COLO668 (cell line): Measurements from ENCODE around the gene CNTNAP2.

ENCODE experiments used
- DNase-seq: peaks from one replicate; lab custom pipeline; 2025; ENCODE audit not compliant: unreplicated experiment; lab: John Stamatoyannopoulos, UW

The CNTNAP2 gene

GRCh38 chr7:148337995-148338747, 2221.6 kb downstream of the CNTNAP2 start:
- DNase-seq = no peak

DNA sequence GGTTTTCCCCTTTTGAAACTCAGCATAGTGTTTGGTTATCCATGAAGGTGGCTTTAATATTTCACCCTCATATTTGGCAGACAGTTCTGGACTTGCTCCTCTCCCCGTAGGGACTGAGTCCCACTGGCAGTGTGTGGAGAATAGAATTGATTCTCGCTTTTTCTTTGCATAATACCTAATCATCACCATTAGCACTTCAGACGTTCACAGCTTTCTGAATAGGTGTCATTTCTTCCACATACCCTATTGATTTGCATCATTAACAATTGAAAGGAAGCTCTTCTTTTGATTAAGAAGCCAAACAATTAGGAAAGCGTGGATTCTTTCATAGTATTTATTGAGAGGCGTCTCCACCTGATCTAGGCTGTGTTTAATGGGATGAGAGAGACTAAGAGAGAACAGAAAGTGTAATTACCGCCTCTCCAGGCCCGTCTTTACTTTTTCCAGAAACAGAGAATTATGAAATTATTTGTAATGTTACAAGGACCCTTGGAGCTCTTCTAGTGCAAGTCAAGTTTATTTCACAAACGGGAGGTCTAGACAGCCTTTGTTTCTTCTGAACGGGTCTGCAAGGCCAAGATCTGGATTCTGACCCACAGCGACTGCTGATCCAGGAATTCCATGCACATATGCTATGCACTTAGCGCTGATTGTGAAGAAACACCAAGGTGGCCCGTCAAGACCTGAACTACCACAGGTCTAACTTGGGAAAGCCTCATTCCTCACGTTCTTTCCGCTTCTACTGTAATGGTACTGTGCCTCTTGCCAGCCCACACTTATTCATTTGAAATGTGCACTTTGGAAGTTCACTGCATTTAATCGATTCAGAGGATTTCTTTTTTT, 2224.1 kb downstream of the CNTNAP2 start:
- no peak for DNase-seq

GRCh38 chr7:148344406-148344805, 2227.8 kb downstream of the CNTNAP2 start:
- no peak for DNase-seq

DNA sequence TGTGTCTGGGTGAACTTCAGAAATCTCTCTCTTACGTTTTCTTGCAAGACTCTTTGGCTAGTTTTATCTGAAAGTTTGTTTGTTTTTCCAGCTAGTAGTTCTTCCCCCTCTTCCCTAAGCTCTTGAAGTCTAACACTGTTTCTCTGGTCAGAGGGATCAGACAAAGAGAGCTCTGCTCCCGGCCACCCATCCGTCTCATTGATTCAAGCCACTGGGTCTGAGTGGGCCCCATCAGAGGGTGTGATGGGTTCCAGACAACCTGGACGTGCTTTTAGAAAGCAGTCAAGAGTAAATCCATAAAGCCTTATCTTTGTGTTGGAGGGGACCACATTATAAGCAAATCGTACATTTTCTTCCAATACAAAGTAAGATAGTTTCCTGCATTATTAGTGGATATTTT, 2231.4 kb downstream of the CNTNAP2 start:
- no peak for DNase-seq

DNA sequence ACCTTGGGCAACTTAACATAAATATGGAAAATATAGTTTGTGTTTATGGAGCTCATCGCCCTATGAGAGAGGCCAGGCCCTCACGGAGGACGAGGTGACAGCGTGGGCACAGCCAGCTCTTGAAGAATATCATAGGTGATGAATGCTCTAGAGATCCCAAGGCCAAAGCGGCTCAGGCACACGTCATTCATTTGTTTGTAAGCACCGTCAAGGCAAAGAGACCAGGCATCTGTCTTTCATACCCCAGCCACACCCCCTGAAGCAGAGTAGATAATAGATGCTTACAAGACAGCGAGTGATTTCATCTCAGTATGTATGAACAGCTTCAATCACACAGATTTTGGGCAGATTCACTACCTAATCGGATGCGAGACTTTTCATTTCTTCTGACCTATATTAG, 2231.9 kb downstream of the CNTNAP2 start:
- DNase-seq = no peak

- no peak for DNase-seq
Observed at GRCh38 chr7:148356303-148356702, 2239.7 kb downstream of the CNTNAP2 start.

- DNase-seq = no peak
Observed at GRCh38 chr7:148362541-148362940, 2245.9 kb downstream of the CNTNAP2 start.

- DNase-seq = no peak
Observed at GRCh38 chr7:148367731-148368475, 2251.3 kb downstream of the CNTNAP2 start.

DNA sequence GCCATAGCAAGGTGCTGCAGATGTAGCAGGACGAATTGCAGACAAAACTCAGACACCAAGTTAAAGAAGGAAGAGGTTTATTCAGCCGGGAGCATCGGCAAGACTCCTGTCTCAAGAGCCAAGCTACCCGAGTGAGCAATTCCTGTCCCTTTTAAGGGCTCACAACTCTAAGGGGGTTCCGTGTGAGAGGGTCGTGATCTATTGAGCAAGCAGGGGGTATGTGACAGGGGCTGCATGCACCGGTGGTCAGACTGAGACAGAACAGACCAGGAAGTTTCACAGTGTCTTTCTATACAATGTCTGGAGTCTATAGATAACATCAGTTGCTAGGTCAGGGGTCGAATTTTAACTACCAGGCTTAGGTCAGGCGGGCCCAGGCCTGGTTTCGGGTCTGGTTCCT, 2252.0 kb downstream of the CNTNAP2 start:
- DNase-seq = no peak

GRCh38 chr7:148371280-148371937, 2254.8 kb downstream of the CNTNAP2 start:
- no peak for DNase-seq

- no peak for DNase-seq
Observed at GRCh38 chr7:148374396-148375259, 2258.0 kb downstream of the CNTNAP2 start.

DNA sequence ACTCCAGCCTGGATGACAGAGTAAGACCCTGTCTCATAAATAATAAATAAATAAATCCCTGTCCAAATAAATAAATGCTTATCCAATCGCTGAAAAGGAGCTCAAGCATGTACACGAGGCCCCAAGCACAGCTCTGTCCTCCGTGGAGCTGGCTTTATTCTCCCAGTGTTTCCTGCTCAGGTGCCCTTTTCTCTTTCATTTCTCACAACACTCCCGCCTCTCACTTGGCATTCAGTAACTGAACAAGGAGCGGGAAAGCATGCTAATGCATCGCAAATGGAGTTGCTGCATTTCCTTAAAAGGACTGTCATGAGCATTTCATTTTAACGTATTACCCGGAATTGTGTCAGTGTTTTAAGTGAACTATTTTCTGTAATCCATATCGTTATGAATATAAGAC, 2263.1 kb downstream of the CNTNAP2 start:
- no peak for DNase-seq

DNA sequence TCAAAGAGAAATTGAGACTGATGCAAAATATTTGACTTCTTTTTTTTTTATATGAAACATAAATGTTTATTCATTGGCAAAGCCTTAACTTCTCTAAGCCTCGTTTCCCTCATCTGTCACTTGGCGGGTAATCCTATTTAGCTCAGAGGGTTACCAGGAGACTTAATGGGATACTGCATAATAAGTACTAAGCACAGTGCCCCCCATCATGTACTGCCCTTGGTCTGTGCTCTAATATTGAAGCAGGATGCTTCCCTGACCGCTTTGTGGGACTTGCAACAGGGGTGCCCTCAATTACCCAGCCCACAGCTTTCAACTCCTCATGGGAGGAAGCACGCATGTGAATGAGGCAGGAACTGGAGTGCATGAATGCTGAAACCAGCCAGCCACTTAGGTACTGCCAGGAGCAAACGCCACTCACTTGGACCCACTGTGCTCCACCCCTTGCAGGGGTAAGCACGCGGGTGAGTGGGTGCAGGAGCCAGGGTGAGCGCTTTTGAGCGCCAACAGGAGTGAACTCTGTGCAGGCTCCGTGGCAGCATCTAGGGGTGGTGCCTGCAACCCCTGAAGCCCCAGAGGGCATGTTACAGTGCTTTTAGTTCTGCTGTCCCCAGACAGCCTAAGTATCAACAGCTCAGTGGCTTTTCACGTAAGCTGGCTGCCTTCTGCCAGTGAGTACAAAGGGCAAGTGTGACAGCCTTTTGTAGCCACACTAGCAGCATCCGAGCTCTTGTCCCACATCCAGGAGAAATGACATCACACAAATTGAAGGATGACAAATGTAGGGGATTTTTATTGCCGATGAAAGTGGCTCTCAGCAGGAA, 2264.2 kb downstream of the CNTNAP2 start:
- no peak for DNase-seq

DNA sequence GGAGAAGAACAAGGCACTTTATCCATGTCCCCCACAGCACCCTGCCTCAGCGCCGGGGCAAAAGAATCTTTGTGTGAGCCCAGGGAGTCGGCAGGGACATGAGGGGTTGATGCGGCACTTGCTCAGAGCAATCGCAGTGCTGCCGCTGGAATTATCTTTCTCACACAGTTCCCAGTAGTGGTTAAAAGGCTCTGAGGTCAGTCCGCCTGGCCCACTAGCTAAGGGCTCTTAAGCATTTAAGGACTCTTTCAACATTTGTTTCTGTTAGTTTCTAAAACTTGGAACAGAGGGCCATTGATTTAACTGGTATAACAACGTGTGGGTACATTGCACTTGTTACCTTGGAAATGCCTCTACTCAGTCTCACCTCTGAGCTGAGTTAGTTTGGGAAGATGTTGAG, 2266.0 kb downstream of the CNTNAP2 start:
- no peak for DNase-seq

DNA sequence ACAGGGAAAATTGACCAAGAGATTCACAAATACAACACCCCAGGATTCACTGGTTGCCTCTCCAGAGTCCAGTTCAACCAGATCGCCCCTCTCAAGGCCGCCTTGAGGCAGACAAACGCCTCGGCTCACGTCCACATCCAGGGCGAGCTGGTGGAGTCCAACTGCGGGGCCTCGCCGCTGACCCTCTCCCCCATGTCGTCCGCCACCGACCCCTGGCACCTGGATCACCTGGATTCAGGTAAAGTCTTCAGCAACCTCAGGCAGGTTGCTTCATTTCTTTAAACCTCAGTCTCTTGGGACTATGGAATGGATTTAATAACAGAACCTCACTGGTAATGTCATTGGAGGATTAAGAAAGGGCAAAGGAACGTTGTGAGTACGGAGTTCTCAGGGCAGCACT, 2267.1 kb downstream of the CNTNAP2 start:
- DNase-seq = no peak

GRCh38 chr7:148385009-148385682, 2268.5 kb downstream of the CNTNAP2 start:
- no peak for DNase-seq

GRCh38 chr7:148390381-148390780, 2273.8 kb downstream of the CNTNAP2 start:
- DNase-seq = no peak

DNA sequence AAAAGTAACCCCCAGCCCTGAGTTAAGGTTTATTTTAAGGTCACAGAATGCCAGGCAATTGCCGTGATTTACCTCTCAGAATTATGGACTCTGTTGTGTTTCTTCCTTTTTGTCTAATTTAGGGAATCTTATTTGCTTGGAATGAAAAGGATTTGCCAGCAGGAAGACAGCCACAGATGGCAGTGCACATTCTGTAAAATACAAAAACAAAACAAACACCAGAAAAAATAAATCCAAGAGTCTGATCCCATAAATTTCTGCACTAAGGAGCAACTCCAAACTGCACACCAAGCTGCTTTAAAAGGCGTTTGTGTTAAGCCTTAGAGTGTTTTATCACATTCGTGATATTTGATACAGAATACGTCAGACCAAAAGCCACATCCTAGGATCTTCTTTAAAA, 2275.0 kb downstream of the CNTNAP2 start:
- no peak for DNase-seq

DNA sequence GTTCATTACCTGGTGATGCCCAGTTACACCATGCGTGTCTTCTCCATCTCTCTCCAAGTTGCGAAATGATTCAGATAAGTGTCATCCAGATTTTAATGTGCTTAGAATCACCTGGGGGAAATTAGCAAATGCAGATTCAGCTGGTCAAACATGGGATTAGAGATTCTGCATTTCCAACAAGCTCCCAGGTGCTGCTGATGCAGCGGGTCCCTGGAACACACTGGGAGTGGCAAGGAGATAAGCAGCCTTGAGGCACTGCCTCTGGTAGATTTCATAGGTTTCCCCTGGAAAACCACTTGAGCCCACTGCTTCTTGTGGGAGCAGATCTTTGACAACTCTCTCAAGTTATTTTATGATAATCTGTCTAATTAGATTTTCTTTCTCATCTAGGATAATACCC, 2278.0 kb downstream of the CNTNAP2 start:
- DNase-seq = no peak
